ENCODE results near the gene SERPINE3.

SERPINE3 gene

DNA sequence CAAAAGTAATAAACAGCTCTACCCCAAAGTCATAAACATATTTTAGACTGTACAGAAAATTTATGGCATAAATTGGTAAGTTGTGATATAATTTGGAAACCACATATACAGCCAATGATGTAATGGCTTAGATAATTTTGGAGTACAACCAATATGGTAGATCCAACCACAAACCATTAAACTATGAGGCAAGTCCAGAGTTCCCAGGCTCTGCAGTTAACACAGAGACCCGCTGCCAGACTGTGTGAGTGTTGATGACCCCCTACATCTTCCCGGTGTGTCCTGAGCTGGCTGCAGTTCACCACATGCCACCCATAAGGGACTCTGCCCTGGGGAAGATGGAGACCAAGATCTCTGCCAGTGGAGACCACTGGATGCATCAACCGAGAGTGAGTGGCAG, 9.9 kb upstream of the SERPINE3 start:
- no peak for DNase-seq

DNA sequence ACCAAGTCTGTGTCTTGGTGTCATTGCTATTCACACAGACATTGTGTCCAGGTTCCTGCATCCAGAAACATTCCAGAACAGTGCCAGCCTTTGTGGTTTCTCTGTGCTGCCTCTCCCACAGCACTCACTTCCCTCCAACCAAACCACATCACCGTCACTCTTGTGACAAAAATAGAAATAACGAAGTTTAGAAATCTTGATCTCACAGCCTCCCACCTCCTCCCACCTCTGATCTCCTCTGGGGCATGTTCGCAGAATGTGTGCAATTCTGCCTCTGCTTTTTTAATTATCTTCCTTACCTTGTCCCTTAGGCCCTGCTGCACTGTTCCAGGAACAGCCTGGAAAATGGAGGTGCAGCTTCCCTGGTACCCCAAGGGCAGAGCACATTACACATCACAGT, 8.7 kb upstream of the SERPINE3 start:
- DNase-seq: no peak

DNA sequence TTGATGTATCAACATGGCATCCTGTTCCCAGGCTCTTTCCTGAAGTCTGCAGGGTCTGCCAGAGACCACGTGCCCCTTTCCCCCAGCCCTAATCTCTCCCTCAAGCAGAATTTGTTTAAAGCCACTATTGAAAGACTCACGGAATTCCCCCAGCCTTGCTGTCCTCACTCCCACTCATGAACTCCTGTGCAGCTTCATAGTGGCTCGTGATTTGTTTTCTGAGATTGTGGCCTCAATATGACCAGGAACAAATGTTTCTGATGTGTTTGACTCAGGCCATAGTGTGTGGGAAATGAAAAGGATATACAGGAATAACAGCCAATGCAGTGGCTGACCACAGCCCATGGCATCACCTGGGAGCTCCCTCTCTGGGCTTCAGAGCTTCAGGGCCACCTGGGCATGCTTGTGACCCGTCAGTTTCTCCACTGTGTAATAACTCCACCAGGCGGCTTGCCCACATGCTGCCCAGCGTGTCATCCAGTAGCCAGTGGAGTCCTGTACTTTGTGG, 8.1 kb upstream of the SERPINE3 start:
- no peak for DNase-seq

DNA sequence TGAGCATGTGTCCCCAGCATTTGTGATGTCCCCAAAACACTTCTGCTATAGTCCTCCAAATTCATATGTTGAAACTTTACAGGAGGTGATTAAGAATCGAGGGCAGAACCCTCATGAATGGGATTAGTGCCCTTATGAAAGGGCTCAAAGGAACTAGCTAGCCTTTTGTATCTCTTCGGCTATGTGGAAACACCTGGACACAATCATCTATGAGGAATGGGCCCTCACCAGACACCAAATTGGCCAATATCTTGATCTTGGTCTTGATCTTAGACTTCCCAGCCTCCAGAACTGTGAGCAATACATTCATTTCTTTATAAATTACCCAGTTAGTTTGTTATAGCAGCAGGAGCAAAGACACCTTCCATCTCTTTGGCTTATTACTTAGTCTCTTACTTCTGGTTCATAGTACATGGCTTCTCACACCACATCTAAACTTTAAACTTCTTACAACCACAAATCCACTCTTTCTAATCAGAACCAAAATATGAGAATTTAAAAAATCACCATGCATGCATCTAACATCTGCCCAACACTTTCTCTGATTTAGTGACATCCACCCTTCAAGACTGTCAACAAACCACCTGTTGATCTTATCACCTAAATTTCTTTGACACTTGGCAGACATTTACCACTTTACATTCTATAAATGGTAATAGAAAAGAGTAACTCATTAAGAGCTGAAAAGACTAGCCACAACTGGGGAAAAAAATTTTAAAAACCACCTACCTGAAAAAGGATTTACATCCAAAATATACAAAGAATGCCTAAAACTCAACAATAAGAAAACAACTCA, 6.7 kb upstream of the SERPINE3 start:
- no peak for DNase-seq

DNA sequence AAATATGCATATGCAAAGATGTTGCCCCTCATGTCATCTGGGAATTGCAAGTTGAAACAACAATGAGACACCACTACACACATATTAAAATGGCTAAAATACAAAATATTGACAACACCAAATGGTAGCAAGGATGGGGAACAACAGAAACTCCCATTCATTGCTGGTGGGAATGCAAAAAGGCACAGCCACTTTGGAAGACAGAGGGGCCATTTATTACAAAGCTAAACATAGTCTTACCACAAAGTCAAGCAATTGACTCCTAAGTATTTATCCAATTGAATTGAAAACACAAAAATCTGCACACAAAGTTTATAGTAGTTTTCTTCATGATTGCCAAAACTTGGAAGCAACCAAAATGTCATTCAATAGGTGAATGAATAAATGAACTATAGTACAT, 6.1 kb upstream of the SERPINE3 start:
- no peak for DNase-seq

DNA sequence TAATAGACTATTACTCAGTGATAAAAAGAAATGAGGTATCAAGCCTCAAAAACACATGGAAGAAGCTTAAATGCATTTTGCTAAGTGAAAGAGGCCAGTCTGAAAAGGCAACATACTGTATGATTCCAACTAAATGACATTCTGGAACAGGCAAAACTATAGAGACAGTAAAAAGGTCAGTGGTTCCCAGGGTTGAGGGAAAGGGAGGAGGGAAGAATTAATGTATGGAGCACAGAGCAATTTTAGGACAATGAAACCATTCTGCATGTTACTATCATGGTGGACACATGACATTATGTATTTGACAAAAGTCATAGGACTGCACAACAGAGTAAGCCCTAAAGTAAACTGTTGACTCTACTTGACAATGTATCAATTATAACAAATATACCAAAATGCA, 5.7 kb upstream of the SERPINE3 start:
- DNase-seq: no peak

DNA sequence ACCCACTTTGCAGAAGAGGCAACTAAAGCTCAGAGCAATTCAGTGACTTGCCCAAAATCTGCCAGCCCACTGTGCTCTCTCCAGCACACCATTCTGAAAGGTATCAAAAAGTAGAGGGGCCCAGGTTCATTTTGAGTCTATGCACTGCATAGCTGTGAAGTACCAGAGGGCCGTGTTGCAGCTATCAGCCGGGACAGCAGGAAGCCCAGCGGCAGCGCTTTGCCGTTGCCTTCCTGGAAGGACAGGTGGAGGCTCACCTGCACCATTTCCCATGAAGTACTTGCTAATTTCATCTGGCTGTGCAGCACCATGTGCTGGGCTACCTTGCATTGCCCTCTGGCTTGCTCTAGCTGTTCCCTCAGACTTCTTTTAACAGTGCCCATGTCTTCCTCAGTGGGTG, 2.7 kb upstream of the SERPINE3 start:
- no peak for DNase-seq

DNA sequence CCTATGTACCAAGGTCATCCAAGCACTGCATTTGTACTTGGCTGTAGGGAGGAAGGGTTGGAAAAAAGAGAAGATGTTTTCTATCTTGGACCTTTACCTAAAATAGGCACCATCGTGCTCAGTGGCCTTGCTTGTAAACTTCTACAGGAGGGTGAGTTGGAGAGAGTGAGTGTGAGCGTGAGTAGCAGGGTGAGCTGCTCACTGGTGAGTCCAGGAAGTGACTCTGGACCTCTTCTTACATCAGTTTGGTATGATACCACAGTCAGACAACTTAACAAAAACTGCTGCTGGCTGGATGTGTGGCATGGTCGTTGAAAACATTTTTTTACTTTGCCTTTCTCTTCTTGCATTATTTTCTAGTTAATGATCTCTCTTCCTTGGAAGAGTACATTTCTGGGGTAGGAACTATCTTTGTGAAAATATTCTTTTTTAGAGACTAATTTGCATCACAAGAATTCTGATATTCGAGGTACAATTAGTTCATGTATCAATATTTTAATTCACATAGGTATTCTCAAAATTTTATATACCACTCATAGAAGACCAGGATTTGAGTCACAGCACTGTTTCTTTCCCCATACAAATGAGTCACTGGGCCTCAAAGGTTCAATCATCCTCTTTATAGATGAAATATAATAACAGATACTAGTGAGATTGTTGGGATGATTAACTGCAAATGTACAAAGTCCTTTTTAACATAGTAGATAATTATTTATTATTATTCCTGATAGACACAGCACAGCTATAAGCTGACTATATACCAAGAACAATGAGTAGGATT, 651 bp downstream of the SERPINE3 start:
- no peak for DNase-seq

DNA sequence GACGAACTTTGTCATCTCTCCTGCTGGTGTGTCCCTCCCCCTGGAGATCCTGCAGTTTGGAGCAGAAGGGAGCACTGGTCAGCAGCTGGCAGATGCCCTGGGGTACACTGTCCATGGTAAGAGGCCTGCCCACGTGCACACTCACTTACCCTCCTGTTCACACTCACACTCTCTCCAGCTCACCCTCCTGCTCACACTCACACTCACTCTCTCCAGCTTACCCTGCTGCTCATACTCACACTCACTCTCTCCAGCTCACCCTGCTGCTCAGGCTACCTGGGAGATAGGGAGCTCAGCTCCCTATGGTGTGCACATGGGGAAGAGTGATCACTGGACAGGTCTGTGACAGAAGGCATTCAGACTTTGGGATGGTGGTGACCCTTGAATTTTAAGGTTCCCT, 1.7 kb downstream of the SERPINE3 start:
- no peak for DNase-seq

DNA sequence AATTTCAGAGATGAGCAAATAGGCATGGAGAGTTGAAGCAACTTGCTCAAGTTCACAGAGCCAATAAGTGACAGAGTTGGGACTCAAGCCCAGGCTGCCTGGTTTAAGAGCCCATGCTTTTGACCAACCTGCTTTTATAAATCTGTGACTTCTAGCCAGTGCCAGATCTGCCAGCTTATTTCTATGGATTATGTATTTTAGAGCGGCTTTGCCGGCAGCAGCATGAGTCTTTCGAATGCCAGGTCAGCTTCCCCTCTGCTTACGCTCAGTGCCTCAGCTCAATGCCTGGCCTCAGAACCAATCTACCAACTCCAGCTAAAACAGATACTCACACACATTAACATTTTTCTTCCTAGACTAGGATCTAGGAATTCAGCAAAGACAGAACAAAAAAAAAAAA, 2.3 kb downstream of the SERPINE3 start:
- no peak for DNase-seq

DNA sequence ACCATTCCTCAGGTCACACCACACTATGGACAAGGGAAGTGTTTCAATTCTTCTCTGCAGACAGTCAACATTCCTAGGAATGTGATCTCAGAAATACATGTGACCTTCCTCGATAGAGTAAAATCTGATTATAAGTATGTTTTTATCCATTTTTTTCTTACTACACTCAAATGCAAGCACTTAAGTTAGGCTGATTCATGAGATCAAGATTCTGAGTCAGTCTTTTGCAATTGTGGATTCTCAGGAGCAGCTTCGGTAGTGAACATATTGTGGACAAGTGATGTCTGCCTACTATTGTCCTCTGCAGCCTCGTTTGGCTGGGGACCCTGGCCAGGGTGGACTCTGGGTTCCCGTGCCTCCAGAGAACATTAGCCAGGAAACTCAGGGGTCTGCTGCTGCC, 3.2 kb downstream of the SERPINE3 start:
- no peak for DNase-seq

DNA sequence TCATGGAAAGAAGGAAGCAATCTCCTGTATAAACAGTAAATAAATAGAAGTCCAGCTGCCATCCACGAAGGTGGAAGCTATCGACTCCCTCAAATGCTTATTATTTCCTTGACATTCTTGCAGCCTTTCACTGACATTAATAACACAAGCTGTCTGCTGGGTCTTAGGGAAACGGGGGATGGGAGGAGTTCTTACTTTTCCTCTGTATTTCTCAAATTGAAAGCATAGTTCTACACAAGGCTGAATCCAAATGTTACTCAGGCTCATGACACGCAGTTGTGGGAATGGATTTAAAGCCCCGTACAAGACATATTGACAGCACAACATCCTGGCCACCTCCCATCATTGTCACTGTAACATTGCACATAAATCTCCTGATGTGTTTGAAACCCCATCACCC, 4.0 kb downstream of the SERPINE3 start:
- DNase-seq: no peak

DNA sequence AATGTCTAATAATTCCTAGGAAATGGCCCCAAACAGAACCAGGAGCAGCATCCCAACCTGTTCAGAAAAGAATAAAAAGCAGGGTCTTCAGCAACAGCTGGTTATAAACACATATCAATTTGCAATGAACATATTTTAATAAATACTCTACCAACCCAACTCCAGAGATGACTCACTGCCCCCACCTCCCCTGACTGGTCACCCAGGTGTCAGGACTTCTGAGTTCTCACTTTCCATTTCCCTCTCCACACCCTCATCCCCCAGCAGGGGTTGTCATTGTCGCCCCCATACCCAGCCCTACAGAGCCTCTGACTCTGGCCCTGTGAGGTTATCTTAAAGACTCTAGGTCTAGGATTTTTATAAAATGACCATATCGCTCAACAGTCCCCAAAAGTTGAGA, 6.9 kb downstream of the SERPINE3 start:
- no peak for DNase-seq

DNA sequence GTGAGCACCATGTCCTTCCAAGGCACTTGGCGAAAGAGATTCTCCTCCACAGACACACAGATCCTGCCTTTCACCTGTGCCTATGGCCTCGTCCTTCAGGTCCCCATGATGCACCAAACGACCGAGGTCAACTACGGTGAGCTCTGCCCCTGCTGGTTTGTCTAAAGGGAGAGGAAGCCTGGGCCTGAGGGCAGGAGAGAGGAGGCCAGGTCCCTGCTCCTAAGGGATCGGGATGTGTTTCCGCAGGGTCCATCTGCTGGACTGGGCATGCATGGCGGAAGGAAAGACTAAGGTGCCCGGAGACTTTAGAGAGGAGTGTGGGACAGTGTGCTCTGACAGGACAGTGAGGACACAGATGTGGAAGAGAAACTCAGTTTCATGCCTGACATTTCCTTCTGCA, 7.6 kb downstream of the SERPINE3 start:
- no peak for DNase-seq

DNA sequence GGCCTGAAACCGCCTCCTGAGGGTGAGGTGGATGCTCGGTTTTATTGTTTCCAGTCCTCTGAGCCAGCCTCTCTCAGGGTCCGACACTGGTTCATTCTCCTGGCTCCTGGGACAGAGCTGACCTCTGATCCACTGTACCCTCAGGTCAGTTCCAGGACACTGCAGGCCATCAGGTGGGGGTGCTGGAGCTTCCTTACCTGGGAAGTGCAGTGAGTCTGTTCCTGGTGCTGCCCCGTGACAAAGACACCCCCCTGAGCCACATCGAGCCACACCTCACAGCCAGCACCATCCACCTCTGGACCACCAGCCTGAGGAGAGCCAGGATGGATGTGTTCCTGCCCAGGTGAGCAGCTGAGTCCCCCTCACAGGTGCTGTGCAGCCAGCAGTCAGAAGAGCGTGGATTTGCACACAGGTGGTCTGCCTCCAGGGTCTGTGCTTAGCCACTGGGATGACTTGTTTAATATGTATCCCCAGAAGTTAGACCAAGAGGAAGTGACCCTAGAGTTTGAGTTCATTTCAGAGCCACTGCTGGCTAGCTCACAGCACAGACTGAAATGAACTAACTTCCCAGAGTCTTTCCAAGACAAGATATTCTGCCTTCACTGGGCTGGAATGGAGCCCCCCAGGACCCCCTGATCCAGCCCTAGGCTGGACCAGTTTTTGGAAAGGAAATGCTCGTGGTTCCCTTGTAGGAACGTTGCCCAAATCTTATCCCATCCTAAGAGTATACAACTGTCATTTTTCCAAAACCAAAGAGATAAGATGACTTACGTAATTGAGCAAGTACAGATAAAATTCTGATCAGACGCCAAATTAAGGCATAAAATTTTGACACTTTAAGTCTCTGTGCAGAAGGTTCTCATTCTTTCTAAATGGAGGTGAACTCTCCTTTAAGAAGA, 8.8 kb downstream of the SERPINE3 start:
- DNase-seq: no peak

DNA sequence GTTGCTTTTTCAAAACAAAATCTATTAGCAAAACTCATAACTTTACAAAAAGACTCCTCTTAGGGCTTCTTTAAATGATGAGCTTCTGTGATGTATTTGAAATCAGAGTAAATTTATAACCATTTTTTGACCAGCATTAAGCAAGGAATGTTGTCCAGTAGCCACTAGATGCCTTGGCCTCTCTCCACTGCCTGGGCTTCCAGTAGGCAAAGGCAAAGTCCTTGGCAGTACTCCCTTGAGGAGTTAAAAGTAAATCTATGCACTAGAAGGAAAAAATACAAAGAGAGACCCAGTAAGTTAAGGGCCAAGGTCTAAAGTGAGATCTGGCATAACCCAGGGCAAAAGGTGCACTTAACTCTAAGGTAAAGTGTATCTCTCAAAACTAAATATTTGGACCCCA, 9.5 kb downstream of the SERPINE3 start:
- DNase-seq: no peak

DNA sequence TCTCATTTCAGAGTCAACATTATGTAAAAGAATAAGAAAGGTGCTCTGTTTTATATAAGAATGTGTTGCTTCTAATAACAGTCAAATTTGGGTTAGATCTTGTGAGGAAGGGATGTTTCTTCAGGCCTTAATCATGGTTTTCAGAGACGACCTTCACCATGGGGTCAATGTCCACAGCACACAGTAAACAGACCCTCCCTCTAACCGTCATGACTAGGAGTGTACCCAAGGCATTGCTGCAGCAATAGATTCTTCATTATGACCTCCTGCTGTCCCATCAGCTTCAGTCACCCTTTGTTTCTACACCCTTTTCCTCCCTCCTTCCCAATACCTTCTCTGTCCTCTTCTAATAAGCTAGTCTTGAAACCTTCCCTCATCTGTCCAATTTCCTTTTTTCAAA, 15.7 kb downstream of the SERPINE3 start:
- no peak for DNase-seq

DNA sequence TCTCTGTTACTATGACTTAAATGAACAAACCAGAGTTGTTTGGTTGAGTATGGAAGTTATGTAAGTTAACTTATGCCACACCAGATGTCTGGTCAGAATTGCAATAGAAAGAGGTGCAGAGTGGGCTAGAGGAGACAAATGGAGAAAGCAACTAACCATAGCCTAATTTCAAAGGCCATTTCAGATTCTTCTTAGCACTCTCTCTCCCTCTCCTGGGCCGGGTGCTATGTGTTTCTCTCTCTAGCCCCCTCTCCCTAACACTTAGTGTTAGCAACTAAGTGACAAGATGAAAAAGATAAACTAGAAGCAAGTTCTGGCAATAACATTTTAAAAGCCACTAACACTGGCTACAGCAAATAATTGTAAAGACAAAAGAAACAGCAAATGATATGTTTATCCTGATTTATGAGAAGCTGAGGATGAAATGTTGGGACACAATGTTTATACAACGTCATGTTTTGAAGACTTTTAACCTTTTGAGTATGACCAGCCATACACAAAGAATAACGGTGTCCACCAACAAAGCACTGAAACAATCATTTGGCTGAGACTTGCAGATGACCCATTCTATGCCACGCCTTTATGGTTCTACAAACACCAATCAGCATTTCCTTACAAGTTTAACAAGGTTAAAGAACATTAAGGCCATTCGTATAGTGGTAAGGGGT, 18.6 kb downstream of the SERPINE3 start:
- no peak for DNase-seq

DNA sequence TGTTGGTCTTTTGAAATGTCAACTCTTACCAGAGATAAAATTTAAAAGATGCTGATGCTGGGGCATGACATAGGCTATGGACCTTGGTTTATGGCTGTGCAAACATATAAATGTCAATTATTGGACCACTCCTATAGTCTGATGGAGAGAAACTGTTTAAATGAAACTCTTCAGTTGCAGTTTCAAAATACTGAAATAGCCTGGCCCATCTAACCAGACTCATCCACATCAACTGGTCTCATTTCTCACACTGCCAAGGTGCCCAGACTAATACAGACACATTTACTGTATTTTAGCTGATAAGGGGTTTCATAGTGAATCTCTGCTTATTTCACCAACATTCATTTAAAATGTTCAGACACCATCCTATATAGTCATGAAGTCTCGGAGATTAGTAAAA, 19.9 kb downstream of the SERPINE3 start:
- DNase-seq: no peak

DNA sequence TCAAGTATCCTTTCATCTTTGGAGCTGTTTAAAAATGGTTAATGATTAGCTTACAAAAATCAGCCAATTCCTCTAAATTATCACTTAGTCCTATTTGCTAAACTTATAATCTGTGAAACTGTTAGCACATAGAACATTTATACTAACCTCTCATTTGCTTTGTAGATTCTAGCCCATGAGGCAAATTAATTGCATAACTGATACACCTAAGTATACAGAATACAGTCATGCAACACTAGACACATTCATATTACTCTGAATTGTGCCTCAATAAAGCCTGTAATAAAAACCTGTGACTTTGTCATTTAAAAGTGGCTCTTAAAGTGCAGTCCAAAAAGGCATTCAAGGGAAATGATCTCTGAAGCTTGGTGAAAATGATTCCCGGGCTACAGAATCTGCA, 21.0 kb downstream of the SERPINE3 start:
- no peak for DNase-seq

DNA sequence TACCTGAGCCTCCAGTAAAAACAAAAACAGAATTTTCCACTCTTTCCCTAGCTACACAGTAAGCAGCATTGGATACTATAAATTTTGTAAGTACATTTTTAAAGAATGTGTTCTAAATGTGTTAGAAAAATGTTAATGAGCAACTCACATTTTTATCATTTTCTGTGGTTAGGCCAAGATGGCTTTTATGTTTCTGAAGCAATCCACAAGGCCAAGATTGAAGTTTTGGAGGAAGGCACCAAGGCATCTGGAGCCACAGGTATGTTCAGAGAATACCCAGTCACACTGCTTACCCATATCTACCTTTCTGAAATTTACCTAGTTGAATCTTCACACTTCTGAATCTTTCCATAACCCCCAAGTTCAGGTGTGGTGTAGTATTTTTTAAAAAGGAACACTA, 21.6 kb downstream of the SERPINE3 start:
- no peak for DNase-seq

DNA sequence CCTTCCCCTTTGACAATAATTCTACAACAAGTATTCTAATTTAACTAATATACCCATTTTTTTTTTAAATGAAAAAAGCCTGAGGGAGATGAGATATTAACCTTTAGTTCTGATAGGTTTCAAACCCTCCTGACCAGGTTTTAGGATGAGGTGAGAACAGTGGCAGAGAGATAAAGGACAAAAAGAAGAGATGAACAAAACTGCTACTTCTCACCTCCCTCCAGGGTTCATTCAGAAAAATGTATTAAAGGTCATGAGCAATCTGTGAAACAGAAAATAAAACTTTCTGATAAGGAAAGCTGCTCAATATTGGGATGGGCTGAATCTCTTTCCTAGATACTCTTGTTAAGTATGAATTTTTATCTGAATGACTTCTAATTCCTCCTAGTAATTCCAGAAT, 24.1 kb downstream of the SERPINE3 start:
- no peak for DNase-seq

Data from stimulated activated CD4-positive, alpha-beta T cell treated with anti-CD3 and anti-CD28 coated beads, Interleukin-2, amount 100 ng/mL, for 48 hours (primary cell).